Fibroblast of lung (primary cell): ENCODE results near the gene TRPM6. TPM values are rescaled to one million over a fixed set of nuclear protein-coding genes. Genes with fewer than 3 reads are reported as not detected.

Experiments
- DNase-seq, 2 donors: peaks; one replicate each; pipeline versions ENCODE4 v3.0.0 to v3.0.0-alpha.2; 2010; ENCODE audit warnings: low read depth in 2 of 2
- H2AFZ ChIP-seq: 2 replicates; pipeline ENCODE4 v1.5.1; 2012; ENCODE audit warnings: low read length, control low read depth, inconsistent platforms
- H3K27ac ChIP-seq: 2 replicates; pipeline ENCODE4 v1.5.1; 2011; ENCODE audit warnings: low read length, control low read depth; ENCODE audit not compliant: insufficient read depth
- H3K27me3 ChIP-seq: 2 replicates; pipeline ENCODE4 v1.5.1; 2011; ENCODE audit warnings: mild to moderate bottlenecking, low read length; ENCODE audit not compliant: control insufficient read depth, insufficient read depth
- H3K36me3 ChIP-seq: 2 replicates; pipeline ENCODE4 v1.5.1; 2011; ENCODE audit warnings: low read length; ENCODE audit not compliant: control insufficient read depth, insufficient read depth
- H3K4me1 ChIP-seq: 2 replicates; pipeline ENCODE4 v1.5.1; 2011; ENCODE audit warnings: low read length; ENCODE audit not compliant: control insufficient read depth, insufficient read depth; ENCODE audit errors: extremely low read depth
- H3K4me2 ChIP-seq: 2 replicates; pipeline ENCODE4 v1.5.1; 2011; ENCODE audit warnings: low read length, control low read depth; ENCODE audit not compliant: insufficient read depth; ENCODE audit errors: extremely low read depth
- H3K4me3 ChIP-seq, 4 experiments: fragments of 200-600 bp in 1 of 4; sonication (generic) in 1 of 4; replicated peaks in 1 of 4; 2 replicates each; pipeline ENCODE4 v1.5.1; 2011 to 2016; ENCODE audit warnings: low read length in 4 of 4, low read depth in 3 of 4, mild to moderate bottlenecking in 3 of 4, control low read depth in 2 of 4, inconsistent platforms in 1 of 4, mixed read lengths in 1 of 4; ENCODE audit not compliant: insufficient read depth in 1 of 4; ENCODE audit errors: control extremely low read depth in 1 of 4
- H3K79me2 ChIP-seq: 2 replicates; pipeline ENCODE4 v1.5.1; 2012; ENCODE audit warnings: mild to moderate bottlenecking, low read length, inconsistent platforms; ENCODE audit not compliant: control insufficient read depth, insufficient read depth
- H3K9ac ChIP-seq: 2 replicates; pipeline ENCODE4 v1.5.1; 2011; ENCODE audit warnings: mild to moderate bottlenecking, low read length, control low read depth; ENCODE audit not compliant: insufficient read depth
- H3K9me3 ChIP-seq: 2 replicates; pipeline ENCODE4 v1.5.1; 2012; ENCODE audit warnings: low read depth, low read length; ENCODE audit not compliant: control insufficient read depth, insufficient read depth
- H4K20me1 ChIP-seq: 2 replicates; pipeline ENCODE4 v1.5.1; 2011; ENCODE audit warnings: low read length; ENCODE audit not compliant: control insufficient read depth, insufficient read depth; ENCODE audit errors: extremely low read depth
- CTCF ChIP-seq, 2 donors: IDR thresholded peaks in 1 of 2; conservative IDR thresholded peaks in 1 of 2; 1 replicate in 1 of 2; 2 replicates in 1 of 2; pipeline ENCODE4 v1.5.1; 2011 to 2012; ENCODE audit warnings: low read length in 2 of 2, control low read depth in 1 of 2, inconsistent platforms in 1 of 2, low read depth in 1 of 2, mild to moderate bottlenecking in 1 of 2
- EZH2 ChIP-seq: IDR thresholded peaks from 2 replicates; pipeline ENCODE4 v1.5.1; 2012; ENCODE audit warnings: low read length, control low read depth, mild to moderate bottlenecking; ENCODE audit errors: missing control alignments
- polyA plus RNA-seq, 2 donors: library from polyadenylated mRNA; depleted of rRNA in 1 of 2; stranded (reverse) in 1 of 2; unstranded in 1 of 2; fragments of >200 nt; gene quantifications; 2 replicates each; pipeline ENCODE4 v1.2.1, GENCODE V29; 2011 to 2012; ENCODE audit warnings: missing spikeins in 1 of 2
- total RNA-seq: library from RNA; depleted of rRNA; stranded (reverse); fragments of >200 nt; gene quantifications from 2 replicates; pipeline ENCODE4 v1.2.1, GENCODE V29; 2014

Gene TRPM6
- total and polyA plus RNA-seq, 2 donors (not counting 1 experiment from before 2014, with no cell fraction given): under 0.01 to 0.02 TPM

- no peaks in the 10 kb centered on the region for H4K20me1 ChIP-seq
- no peaks in the 10 kb centered on the region for H3K9me3 ChIP-seq
- no peak overlapping the region for H3K27ac ChIP-seq
- no peaks in the 10 kb centered on the region for H3K27me3 ChIP-seq
- H2AFZ ChIP-seq: no peak overlapping the region
- no peak overlapping the region for H3K9ac ChIP-seq
- TF ChIP-seq EZH2 (no peak), CTCF (conservative IDR thresholded peaks at IDR 0.05 in 1 of 2, IDR thresholded peaks at IDR 0.05 in 1 of 2; ENCODE audit: low read depth in 1 of 2, low read length in 2 of 2) (no peak)
- no peaks in the 10 kb centered on the region for H3K36me3 ChIP-seq
- DNase-seq: no peak
- no peak overlapping the region for H3K4me2 ChIP-seq
- H3K4me3 ChIP-seq: no peak overlapping the region
- no peaks in the 10 kb centered on the region for H3K79me2 ChIP-seq
- H3K4me1 ChIP-seq: no peaks in the 10 kb centered on the region
Measured at GRCh38 chr9:74859786-74860185, 27.9 kb downstream of the TRPM6 start.

- peak in 1 of 2 donors; percentile 1 for DNase-seq
- H4K20me1 ChIP-seq: no peaks in the 10 kb centered on the region
- TF ChIP-seq EZH2 (no peak), CTCF (conservative IDR thresholded peaks at IDR 0.05 in 1 of 2, IDR thresholded peaks at IDR 0.05 in 1 of 2; ENCODE audit: low read depth in 1 of 2, low read length in 2 of 2) (no peak)
- no peaks in the 10 kb centered on the region for H3K79me2 ChIP-seq
- no peaks in the 10 kb centered on the region for H3K9me3 ChIP-seq
- H2AFZ ChIP-seq: no peak overlapping the region
- no peaks in the 10 kb centered on the region for H3K4me1 ChIP-seq
- H3K4me3 ChIP-seq: no peak overlapping the region
- H3K9ac ChIP-seq: no peak overlapping the region
- no peak overlapping the region for H3K27ac ChIP-seq
- no peaks in the 10 kb centered on the region for H3K36me3 ChIP-seq
- no peaks in the 10 kb centered on the region for H3K27me3 ChIP-seq
- no peak overlapping the region for H3K4me2 ChIP-seq
Measured at GRCh38 chr9:74858751-74859414, 28.8 kb downstream of the TRPM6 start.

GRCh38 chr9:74856989-74857388, 30.7 kb downstream of the TRPM6 start:
- no peaks in the 10 kb centered on the region for H3K27me3 ChIP-seq
- no peak overlapping the region for H2AFZ ChIP-seq
- H3K4me3 ChIP-seq: no peak overlapping the region
- H3K4me2 ChIP-seq: no peak overlapping the region
- no peaks in the 10 kb centered on the region for H4K20me1 ChIP-seq
- no peak overlapping the region for H3K27ac ChIP-seq
- H3K36me3 ChIP-seq: no peaks in the 10 kb centered on the region
- TF ChIP-seq CTCF (conservative IDR thresholded peaks at IDR 0.05 in 1 of 2, IDR thresholded peaks at IDR 0.05 in 1 of 2; ENCODE audit: low read depth in 1 of 2, low read length in 2 of 2) (no peak), EZH2 (no peak)
- no peaks in the 10 kb centered on the region for H3K9me3 ChIP-seq
- H3K9ac ChIP-seq: no peak overlapping the region
- no peaks in the 10 kb centered on the region for H3K4me1 ChIP-seq
- no peak for DNase-seq
- H3K79me2 ChIP-seq: no peaks in the 10 kb centered on the region
